GM12891 (cell line): ENCODE results near the gene ADGRD2.

Experiments used
- DNase-seq: peaks from one replicate; pipeline ENCODE4 v3.0.0; 2011; ENCODE audit warnings: low spot score; ENCODE audit not compliant: insufficient read length
- FAIRE-seq: peaks from 2 replicates; lab custom pipeline; 2011; peaks lifted over from hg19 to GRCh38; lab: Jason Lieb, UNC
- PAX5 ChIP-seq: IDR thresholded peaks from 2 replicates; pipeline ENCODE4 v1.6.1; 2011; ENCODE audit warnings: low read length, moderate library complexity, mild to moderate bottlenecking; ENCODE audit not compliant: insufficient read depth, severe bottlenecking
- POLR2A ChIP-seq: IDR thresholded peaks from 2 replicates; pipeline ENCODE4 v1.6.1; 2011; ENCODE audit warnings: low read depth, low read length, control low read depth
- POLR2AphosphoS5 ChIP-seq: IDR thresholded peaks from 2 replicates; pipeline ENCODE4 v1.6.1; 2011; ENCODE audit warnings: low read depth, low read length, control low read depth
- POU2F2 ChIP-seq: IDR thresholded peaks from 2 replicates; pipeline ENCODE4 v1.6.1; 2011; ENCODE audit warnings: low read depth, mild to moderate bottlenecking, control low read depth, low read length, moderate library complexity
- SPI1 ChIP-seq: IDR thresholded peaks from 2 replicates; pipeline ENCODE4 v1.6.1; 2011; ENCODE audit warnings: low read depth, low read length, control low read depth
- TAF1 ChIP-seq: IDR thresholded peaks from 2 replicates; pipeline ENCODE4 v1.6.1; 2011; ENCODE audit warnings: low read depth, low read length, control low read depth

The ADGRD2 gene

DNA sequence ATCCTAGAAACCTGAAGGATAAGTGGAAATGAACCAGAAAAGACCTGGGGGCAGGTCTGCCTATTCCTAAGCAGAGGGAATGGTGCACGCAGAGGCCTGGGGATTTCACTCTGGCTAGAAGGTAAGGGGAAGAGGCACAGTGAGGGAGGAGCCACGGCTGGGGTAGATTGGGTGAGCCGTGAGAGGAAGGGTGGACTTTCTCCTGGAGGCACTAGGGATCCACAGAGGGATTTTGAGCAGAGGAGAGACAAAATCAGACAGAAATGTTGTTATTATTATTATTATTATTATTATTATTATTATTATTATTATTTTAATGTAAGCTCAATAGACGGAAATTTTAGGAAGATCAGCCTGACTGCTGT, 3.0 kb upstream of the ADGRD2 start:
- DNase-seq: no peak
- TF ChIP-seq SPI1 (no peak), POU2F2 (no peak), TAF1 (no peak), POLR2A (no peak), PAX5 (no peak), POLR2AphosphoS5 (no peak)
- FAIRE-seq: no peak

DNA sequence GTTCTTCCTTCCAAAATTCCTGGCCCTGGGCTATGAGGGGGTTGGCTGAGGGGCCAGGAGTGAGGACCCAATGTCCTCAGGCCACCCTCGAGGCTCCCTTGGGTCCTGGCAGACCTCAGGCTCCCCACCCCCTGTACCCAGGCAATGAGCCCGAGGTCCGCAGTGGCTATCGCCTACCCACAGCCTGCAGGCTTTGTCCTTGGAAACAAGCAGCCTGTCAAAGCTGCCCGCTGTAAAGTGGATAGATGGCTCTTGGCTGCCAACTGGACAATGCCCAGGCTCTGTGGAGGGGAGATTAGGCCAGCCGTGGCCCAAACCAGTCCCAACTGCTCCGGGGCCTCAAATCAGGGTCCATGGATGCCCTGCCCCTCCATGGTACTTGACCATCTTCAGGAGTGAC, 2.2 kb upstream of the ADGRD2 start:
- DNase-seq: no peak
- no peak for FAIRE-seq
- TF ChIP-seq SPI1 (no peak), POU2F2 (no peak), PAX5 (no peak), POLR2A (no peak), TAF1 (no peak), POLR2AphosphoS5 (no peak)

- FAIRE-seq: no peak
- DNase-seq: no peak
- TF ChIP-seq POLR2A: no peak
- no peak for TF ChIP-seq PAX5
- TF ChIP-seq POU2F2: no peak
- TF ChIP-seq SPI1: no peak
- no peak for TF ChIP-seq TAF1
- no peak for TF ChIP-seq POLR2AphosphoS5
Measured at GRCh38 chr9:124449381-124450151, 685 bp upstream of the ADGRD2 start.

DNA sequence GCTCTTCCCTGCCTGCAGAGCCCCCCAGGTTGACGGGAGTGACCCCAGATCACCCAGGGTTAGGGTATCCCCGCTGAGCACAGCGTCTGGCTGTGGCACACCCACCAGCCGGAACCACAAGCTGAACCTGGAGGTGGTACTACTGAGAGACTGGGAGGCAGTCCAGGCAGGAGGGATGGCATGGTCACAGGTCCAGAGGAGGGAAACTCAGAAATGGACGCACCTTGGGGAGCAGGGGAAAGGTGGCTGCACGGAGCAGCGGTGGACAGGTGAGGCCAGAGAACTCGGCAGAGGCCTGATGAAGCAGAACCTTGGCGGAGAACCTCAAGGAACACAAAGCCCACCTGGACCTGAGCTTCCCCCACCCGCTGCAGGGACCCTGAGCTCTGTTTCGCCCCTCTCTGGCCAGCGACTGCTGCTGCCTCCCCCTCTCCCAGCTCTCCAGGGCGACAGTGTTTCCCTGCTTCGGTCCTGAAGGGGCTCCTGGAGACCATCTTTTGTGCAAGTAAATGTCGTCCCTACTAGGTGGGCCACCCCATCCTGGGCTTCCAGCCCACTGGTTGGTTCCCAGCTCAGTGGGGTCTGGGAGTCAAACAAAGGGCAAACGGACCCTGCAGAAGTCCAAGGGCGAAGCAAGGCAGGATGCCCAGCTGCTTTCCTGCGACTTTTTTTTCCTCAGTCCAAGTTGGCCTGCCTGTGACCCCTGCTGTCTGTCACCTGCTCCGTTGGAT, 845 bp downstream of the ADGRD2 start:
- FAIRE-seq (peak; percentile 20), DNase-seq (no peak)
- TF ChIP-seq SPI1 (no peak), POU2F2 (no peak), POLR2A (no peak), POLR2AphosphoS5 (no peak), PAX5 (no peak), TAF1 (no peak)

GRCh38 chr9:124452326-124452725, 2.1 kb downstream of the ADGRD2 start:
- no peak for TF ChIP-seq POLR2AphosphoS5
- TF ChIP-seq SPI1: no peak
- no peak for TF ChIP-seq PAX5
- no peak for TF ChIP-seq POU2F2
- no peak for TF ChIP-seq POLR2A
- TF ChIP-seq TAF1: no peak
- no peak for DNase-seq
- FAIRE-seq: no peak

GRCh38 chr9:124452841-124453585, 2.8 kb downstream of the ADGRD2 start:
- no peak for FAIRE-seq
- TF ChIP-seq POU2F2 (no peak), TAF1 (no peak)
- no peak for DNase-seq

- no peak for FAIRE-seq
- no peak for TF ChIP-seq POLR2AphosphoS5
- TF ChIP-seq POLR2A: no peak
- TF ChIP-seq POU2F2: no peak
- no peak for TF ChIP-seq TAF1
- TF ChIP-seq PAX5: no peak
- DNase-seq: no peak
Measured at GRCh38 chr9:124453586-124454191, 3.4 kb downstream of the ADGRD2 start.

DNA sequence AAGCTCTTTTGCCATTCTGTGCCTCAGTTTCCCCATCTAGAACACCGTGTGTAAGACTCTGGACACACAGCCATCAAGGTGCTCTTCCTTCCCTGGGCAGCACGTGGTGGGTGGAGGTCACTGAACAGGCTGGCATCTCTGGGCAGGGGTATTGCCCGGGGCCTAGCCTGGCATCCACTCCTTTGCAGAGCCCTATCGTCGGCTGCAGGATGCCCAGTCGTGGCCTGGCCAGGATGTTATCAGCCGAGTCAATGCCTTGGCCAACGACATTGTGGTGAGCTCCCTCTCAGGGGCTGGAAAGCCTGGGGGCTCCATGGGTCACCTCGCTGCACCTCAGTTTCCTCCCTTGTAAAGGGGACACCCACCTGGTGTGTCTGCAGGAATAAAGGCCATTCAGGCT, 4.0 kb downstream of the ADGRD2 start:
- TF ChIP-seq PAX5 (no peak), POLR2AphosphoS5 (no peak), SPI1 (no peak), TAF1 (no peak), POLR2A (no peak), POU2F2 (no peak)
- FAIRE-seq: no peak

GRCh38 chr9:124454791-124455443, 4.7 kb downstream of the ADGRD2 start:
- FAIRE-seq: no peak
- TF ChIP-seq POU2F2 (no peak), POLR2AphosphoS5 (no peak), SPI1 (no peak), PAX5 (no peak), POLR2A (no peak), TAF1 (no peak)
- no peak for DNase-seq

More for the DNA sequence above, 4.0 kb downstream of the ADGRD2 start:
- no peak for DNase-seq
